ENCODE data around the gene VWC2L.

Gene VWC2L

GRCh38 chr2:214412679-214413078, 1.8 kb downstream of the VWC2L start:
- H3K4me3 ChIP-seq (ENCODE audit: low read length), result no peak overlapping the region
- H3K4me2 ChIP-seq (ENCODE audit: low read length), result no peak overlapping the region
- no peaks in the 10 kb centered on the region for H3K4me1 ChIP-seq (ENCODE audit: control insufficient read depth, low read length)
- H3K9me2 ChIP-seq (replicated peaks; ENCODE audit: control insufficient read depth, low read length), result no peaks in the 10 kb centered on the region
- H3K27ac ChIP-seq (ENCODE audit: low read depth, low read length), result no peak overlapping the region
- H3F3A ChIP-seq (ENCODE audit: control insufficient read depth, insufficient read depth), result no peaks in the 10 kb centered on the region
- H4K20me1 ChIP-seq (ENCODE audit: control insufficient read depth, insufficient read depth, low read depth, low read length), result no peaks in the 10 kb centered on the region
- TF ChIP-seq EZH2phosphoT487 (IDR thresholded peaks at IDR 0.05; ENCODE audit: borderline replicate concordance, low read length) (no peak), CTCF (IDR thresholded peaks at IDR 0.05; ENCODE audit: low read depth, low read length, poor library complexity, severe bottlenecking) (no peak)
- H3K79me2 ChIP-seq (ENCODE audit: control insufficient read depth, low read length), result no peaks in the 10 kb centered on the region
- H3K27me3 ChIP-seq (ENCODE audit: control insufficient read depth, low read length), result no peaks in the 10 kb centered on the region
- no peaks in the 10 kb centered on the region for H3K36me3 ChIP-seq (ENCODE audit: control insufficient read depth, low read length)
- no peaks in the 10 kb centered on the region for H3K9me3 ChIP-seq (ENCODE audit: control insufficient read depth, insufficient read depth, low read length)

GRCh38 chr2:214436470-214436869, 25.6 kb downstream of the VWC2L start:
- H3K27ac ChIP-seq (ENCODE audit: low read depth, low read length), result no peak overlapping the region
- TF ChIP-seq CTCF (IDR thresholded peaks at IDR 0.05; ENCODE audit: low read depth, low read length, poor library complexity, severe bottlenecking) (no peak), EZH2phosphoT487 (IDR thresholded peaks at IDR 0.05; ENCODE audit: borderline replicate concordance, low read length) (no peak)
- no peaks in the 10 kb centered on the region for H3K9me2 ChIP-seq (replicated peaks; ENCODE audit: control insufficient read depth, low read length)
- no peaks in the 10 kb centered on the region for H3K9me3 ChIP-seq (ENCODE audit: control insufficient read depth, insufficient read depth, low read length)
- no peaks in the 10 kb centered on the region for H3K4me1 ChIP-seq (ENCODE audit: control insufficient read depth, low read length)
- H3K4me3 ChIP-seq (ENCODE audit: low read length), result no peak overlapping the region
- no peaks in the 10 kb centered on the region for H4K20me1 ChIP-seq (ENCODE audit: control insufficient read depth, insufficient read depth, low read depth, low read length)
- H3K4me2 ChIP-seq (ENCODE audit: low read length), result no peak overlapping the region
- H3F3A ChIP-seq (ENCODE audit: control insufficient read depth, insufficient read depth), result no peaks in the 10 kb centered on the region
- H3K36me3 ChIP-seq (ENCODE audit: control insufficient read depth, low read length), result no peaks in the 10 kb centered on the region
- no peaks in the 10 kb centered on the region for H3K27me3 ChIP-seq (ENCODE audit: control insufficient read depth, low read length)
- no peaks in the 10 kb centered on the region for H3K79me2 ChIP-seq (ENCODE audit: control insufficient read depth, low read length)

GRCh38 chr2:214450118-214450894, 39.5 kb downstream of the VWC2L start:
- Histone ChIP-seq H3K4me1 (ENCODE audit: control insufficient read depth, low read length) (no peaks in the 10 kb centered on the region), H3K4me3 (ENCODE audit: low read length) (no peak overlapping the region), H3K79me2 (ENCODE audit: control insufficient read depth, low read length) (no peaks in the 10 kb centered on the region), H3K9me3 (ENCODE audit: control insufficient read depth, insufficient read depth, low read length) (no peaks in the 10 kb centered on the region), H3K27me3 (ENCODE audit: control insufficient read depth, low read length) (no peaks in the 10 kb centered on the region), H3K9me2 (replicated peaks; ENCODE audit: control insufficient read depth, low read length) (no peaks in the 10 kb centered on the region), H3K4me2 (ENCODE audit: low read length) (no peak overlapping the region), H3K36me3 (ENCODE audit: control insufficient read depth, low read length) (no peaks in the 10 kb centered on the region), H3F3A (ENCODE audit: control insufficient read depth, insufficient read depth) (no peaks in the 10 kb centered on the region), H3K27ac (ENCODE audit: low read depth, low read length) (no peak overlapping the region), H4K20me1 (ENCODE audit: control insufficient read depth, insufficient read depth, low read depth, low read length) (no peaks in the 10 kb centered on the region)
- TF ChIP-seq CTCF (IDR thresholded peaks at IDR 0.05; ENCODE audit: low read depth, low read length, poor library complexity, severe bottlenecking) (no peak), EZH2phosphoT487 (IDR thresholded peaks at IDR 0.05; ENCODE audit: borderline replicate concordance, low read length) (no peak)
